Effector CD8-positive, alpha-beta T cell (primary cell): ENCODE results near the gene TRAF3.

Experiments
- DNase-seq: peaks from one replicate; lab custom pipeline; 2025; lab: John Stamatoyannopoulos, UW

The TRAF3 gene

GRCh38 chr14:102937331-102938175 lies 160.3 kb downstream of the TRAF3 start:
- DNase-seq = no peak

DNA sequence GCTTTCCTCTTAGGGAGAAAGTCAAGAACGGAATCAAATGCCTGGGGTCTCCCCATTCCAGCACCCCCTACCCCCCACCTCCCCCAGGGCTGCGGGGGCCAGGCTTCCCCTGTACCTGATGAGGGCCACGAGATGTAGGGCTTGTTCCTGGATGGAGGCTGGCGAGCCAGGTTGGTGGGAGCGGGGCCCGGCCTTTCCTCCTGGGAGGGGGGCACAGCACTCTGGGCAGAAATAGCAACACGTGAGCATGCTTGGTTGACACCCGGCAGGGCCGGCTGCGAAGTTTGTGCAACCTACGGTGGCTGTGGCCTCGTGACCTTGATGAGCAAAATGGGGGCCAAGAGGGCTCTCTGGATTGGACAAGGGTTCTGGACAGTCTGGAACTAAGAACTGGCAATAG lies 160.9 kb downstream of the TRAF3 start:
- no peak for DNase-seq

DNA sequence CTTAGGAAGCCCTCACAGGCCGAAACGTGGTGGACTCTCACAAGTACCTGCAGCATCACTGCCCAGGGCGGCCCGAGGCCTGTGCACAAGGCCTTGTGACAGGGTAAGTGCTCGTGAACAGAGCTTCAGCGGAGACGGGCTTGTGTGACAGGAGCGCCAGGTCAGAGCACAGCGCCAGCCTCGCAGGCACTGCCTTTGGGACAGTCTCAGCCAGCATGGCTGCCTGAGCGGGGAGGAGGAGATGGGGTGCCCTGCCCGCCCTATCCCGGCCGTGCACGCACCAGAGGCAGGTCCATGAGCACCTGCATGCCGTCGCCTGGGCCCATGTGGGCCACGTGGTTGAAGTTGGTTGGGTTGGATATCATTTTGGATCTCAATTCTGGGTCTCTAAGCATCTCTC lies 162.1 kb downstream of the TRAF3 start:
- no peak for DNase-seq

DNA sequence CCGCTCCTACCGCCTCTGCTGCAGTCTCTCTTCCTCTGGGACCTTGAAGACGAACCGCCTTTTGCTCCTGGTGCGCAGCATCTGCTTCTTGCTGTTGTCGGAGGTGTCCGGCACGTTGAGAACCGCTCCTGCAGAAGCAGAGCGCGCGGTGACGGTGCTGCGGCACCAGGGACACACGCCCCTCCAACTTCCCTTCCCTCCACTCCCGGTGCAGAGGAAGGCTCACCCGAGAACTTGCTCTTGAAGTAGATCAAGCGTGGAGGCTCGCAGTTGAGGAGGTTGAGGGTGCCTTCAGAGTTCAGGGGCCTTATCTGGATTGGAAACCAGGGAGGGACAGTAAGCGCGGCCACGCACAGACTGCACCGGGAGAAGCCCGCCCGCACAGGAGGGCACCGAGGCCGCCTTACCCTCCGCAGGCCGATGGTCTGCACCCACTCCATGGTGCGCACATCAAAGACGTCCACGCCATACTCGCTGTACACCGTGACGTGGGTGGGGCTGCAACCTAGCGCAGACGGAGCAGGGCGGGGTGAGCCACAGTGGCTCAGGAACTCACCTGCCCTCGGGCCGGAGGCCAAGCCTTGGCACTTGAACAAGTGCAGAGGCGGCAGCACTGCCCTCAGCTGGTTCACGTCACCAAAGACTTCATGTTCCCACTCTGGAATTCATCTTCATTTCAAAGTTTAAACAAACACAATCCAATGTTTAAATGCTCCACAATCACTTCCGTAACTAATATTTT lies 162.7 kb downstream of the TRAF3 start:
- DNase-seq = no peak

- DNase-seq = no peak
Observed at GRCh38 chr14:102940729-102941362, 163.6 kb downstream of the TRAF3 start.

GRCh38 chr14:102941419-102942011 lies 164.3 kb downstream of the TRAF3 start:
- DNase-seq = no peak

DNA sequence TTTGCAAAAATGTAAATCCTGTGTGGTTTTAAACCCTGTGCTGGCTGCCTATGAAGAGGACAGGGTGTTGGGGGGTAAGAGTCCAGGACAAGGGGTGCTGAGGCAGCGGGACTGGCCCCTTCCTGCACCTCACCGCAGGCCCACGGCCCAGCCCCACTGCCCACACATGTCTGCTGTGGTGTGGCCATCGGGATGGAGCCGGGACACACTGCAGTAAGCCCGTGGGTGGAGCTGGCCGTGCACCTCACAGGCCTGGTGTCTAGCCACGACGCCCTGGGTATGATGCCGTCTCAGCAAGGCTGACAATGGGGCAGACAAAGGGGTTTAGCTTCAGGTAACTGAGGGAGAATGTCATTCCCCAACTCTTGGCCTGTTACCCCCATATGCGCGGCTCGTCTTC lies 164.8 kb downstream of the TRAF3 start:
- DNase-seq = no peak

DNA sequence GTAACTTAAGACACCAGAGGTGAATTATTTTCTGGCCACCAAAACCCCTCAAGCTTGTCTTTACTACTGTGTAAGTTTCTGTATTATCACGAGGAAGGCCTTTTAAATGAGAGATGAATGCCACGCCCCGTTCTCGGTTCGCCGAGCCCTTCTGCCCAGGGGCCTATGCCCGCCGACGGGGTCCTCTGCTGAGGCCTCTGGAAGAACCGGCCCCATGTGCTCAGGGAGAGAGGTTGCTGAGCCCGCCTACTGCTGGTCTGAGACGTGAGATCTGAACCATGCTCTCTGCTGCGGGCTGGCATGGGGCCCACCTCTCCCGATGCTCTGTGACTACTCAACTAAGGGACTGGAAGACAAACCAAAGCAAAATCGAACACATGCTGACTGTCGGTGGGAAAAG lies 166.2 kb downstream of the TRAF3 start:
- DNase-seq = no peak

GRCh38 chr14:102943979-102944378 lies 166.7 kb downstream of the TRAF3 start:
- no peak for DNase-seq

DNA sequence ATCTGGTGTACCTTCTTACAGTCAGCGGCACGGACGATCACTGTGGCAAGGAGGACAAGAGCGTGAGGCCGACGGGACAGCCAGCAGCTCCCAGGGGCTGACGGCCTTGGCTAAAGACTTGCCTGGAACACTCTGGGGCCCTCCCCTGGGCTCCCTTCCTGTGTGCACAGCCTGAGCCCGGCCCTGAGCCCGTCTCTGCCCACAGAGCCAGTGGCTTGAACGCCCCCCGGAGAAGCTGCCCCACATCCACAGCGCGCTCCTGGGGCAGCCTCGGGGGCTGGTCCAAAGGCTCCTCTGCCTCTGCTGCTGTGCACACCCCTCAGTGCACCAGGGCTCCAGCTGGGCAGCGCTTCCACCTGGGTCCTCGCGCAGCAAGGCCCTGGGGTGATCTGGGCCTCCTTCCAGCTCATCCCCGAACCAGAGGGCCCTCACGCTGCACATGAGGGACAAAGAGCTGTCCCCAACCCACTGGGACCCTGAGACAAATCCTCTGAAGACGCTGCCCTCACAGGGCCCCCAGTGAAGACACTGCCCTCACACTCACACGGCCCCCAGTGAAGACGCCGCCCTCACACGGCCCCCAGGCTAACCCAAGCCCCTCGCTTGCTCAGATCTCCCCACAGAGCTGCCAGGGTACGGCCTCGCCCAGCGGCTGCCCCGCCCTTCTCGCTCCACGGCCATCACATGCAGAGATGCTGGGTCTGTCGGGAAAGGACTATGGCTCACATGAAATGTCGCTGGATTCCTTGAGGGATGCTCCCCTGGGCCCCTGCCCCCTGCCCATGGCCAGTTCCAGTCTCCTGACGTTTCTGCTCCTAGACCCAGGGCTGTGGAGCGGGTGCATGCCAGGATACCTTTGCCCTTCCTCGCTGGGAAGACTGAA lies 167.4 kb downstream of the TRAF3 start:
- DNase-seq = no peak

DNA sequence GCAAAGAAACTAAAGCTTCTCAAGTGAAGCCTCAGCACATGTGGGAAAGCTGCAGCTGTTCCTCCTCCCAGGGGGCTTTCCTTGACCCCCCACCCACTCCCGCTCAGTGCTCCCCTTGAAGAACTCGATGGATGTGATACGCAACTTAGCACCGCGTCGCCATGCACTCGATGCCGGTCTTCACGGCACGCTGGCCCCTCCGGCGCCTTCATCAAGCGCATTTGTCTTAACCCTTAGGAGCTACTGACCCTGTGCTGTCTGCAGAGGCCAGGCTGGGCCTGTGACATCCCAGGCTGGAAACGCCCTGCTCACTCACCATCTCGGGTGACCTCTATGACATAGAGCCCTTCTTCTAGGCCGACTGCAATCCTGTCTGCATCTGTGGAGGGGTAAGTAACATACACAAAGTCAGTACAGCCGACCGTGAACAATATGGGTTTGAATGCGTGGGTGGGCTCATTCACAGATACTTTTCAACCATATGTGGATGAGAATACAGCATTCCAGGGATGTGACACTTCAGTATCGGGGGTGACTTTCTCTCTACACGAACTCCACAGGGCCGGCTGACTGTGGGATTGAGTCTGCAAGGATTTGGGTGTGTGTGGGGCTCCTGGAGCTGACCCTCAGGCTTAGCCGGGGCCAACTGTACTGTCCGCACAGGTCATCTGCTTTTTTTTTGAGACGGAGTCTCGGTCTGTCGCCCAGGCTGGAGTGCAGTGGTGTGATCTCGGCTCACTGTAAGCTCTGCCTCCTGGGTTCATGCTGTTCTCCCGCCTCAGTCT lies 168.3 kb downstream of the TRAF3 start:
- no peak for DNase-seq

GRCh38 chr14:102947321-102948103 lies 170.3 kb downstream of the TRAF3 start:
- no peak for DNase-seq

- DNase-seq = no peak
Observed at GRCh38 chr14:102948698-102949061, 171.4 kb downstream of the TRAF3 start.

DNA sequence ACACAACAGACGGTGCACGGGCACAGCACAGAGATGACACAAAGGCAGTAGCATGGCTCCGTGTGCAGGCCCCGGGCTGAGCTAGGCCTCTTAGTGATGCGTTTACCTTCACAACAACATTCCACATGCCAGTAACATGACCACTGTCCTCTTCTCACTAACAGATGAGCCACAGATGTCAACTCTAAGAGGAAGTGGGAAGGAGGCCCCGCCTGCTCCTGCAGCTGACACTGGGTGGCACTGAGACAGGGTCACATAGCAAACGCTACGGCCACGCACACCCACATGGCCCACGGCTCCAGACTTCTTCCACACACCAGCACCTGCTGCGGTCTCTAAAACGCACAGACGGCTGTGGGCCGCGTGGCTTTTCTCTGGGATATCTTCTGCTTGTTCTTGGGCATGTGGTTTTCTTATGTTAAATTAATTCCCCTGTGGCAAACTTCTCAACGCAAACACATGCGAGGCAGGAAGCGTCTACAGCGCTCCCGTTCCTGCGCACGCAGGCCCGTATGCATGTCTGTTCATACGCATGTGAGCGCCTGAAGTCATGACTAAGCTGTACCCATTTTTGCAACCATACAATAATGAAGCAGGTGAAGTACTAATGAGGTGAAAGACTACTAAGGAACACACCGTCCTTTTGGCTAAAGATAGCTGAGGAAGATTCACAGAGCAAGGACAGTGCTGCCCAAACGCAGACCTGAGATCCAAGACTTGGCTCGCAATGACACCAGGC lies 172.0 kb downstream of the TRAF3 start:
- no peak for DNase-seq

GRCh38 chr14:102949801-102950451 lies 172.7 kb downstream of the TRAF3 start:
- DNase-seq = no peak

GRCh38 chr14:102951034-102951433 lies 173.8 kb downstream of the TRAF3 start:
- DNase-seq = no peak

DNA sequence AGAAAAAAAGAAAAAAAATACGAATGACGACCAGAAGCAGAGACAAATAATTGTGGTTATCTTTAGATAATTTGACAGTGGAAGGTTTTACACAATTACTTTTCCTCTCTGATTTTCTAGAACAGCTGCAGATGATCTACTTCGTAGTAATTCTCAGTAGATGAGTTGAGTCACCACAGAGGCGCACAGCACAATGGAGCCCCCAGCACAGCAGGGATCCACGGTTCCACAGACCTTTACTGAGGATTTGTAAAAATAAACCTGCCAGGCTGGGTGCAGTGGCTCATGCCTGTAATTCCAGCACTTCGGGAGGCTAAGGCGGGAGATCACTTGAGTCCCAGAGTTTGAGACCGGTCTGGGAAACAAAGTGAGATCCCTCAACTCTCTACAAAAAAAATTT lies 174.6 kb downstream of the TRAF3 start:
- DNase-seq = no peak

DNA sequence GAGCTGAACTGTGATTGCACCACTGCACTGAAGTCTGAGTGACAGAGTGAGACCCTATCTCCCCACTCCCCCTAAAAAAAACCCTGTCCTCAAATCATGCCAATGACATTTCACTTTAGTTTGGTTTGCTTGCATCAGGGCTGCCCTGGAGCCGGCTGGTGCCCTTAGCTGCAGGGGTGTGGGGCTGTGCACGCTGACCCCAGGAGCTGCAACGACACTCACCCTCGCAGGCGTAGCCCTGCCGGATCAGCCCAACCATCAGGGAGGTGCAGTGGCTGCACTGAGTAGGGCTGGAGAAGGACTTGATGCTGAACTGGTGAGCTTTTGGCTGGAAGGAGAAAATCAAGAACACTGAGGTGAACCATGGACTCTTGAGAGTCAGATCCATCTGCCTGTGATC lies 175.0 kb downstream of the TRAF3 start:
- no peak for DNase-seq

DNA sequence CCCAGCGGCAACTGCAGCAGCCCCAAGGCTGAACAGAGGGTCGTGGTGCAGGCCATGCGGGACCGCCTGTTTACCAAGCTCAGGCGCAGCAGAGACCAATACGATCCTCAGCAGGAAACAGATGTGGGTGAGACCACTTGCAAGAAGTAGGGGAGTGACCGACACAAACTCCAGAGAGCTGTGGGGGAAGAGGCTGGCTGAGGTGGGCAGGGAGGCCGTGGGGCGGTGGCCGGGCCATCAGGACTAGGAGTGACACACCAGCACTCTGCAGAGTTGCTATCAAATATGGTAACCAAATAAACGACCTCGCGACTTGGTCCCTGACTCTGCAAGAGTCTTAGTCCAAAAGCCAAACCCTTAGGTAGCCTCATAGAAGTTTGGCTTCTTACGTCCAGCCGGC lies 175.9 kb downstream of the TRAF3 start:
- no peak for DNase-seq
